NCI-H510A treated with DMSO at 0.1 percent for 48 hours (cell line): Measurements from ENCODE around the gene LEMD3.

Experiments
- DNase-seq: peaks from one replicate; lab custom pipeline; 2025; lab: John Stamatoyannopoulos, UW

The LEMD3 gene

GRCh38 chr12:65208964-65209654, 39.7 kb downstream of the LEMD3 start:
- no peak for DNase-seq

GRCh38 chr12:65209655-65210043, 40.3 kb downstream of the LEMD3 start:
- DNase-seq: no peak

DNA sequence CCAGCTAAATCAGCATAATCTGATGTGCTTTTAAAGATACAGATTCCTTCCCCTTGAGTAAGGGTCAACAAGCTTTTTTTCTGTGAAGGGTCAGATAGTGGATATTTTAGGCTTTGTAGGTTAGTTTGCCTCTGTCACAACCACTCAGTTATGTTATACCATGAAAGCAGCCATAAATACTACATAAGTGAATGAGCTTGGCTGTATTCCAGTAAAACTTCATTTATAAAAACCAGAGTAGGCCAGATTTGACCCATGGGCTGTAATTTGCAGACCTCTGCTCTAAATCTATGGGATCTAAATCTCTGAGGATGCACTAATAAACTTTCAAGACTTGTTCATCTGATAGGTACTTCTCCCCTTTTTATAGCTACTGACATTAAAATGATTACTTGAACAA, 47.7 kb downstream of the LEMD3 start:
- no peak for DNase-seq

- DNase-seq: no peak
These were observed 51.4 kb downstream of the LEMD3 start for GRCh38 chr12:65220761-65221160.

DNA sequence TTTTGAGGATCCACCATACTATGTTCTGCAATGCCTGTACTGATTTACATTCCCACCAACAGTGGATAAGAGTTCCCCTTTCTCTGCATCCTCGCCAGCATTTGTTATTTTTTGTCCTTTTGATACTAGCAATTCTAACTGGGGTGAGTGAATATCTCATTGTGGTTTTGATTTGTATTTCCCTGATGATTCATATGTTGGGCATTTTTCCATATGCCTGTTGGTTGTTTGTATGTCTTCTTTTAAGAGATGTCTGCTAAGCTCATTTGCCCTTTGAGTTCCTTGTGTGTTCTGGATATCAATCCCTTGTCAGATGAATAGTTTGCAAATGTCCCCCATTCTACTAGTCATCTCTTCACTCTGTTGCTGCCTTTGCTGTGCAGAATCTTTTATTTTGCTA, 60.1 kb downstream of the LEMD3 start:
- DNase-seq: no peak

GRCh38 chr12:65232476-65233077, 63.2 kb downstream of the LEMD3 start:
- peak; percentile 10 for DNase-seq

- DNase-seq: no peak
These were observed 67.8 kb downstream of the LEMD3 start for GRCh38 chr12:65237153-65237552.

DNA sequence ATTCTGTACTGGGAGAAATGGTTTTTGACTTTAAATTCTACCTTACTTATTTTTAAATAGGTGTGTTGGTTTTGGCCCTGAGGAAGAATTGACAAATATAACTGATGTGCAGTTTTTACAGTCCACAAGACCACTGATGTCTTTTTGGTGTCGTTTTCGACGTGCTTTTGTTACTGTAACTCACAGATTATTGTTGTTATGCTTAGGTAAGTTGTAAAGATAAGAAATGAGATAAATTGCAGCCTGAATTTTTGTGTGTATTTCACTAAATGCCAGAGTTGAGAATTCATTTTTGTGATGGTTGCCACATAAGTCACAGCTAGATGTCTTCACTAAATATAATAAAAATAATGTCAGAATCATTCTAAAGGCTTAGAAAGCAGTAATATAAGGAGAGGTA, 69.2 kb downstream of the LEMD3 start:
- no peak for DNase-seq

- DNase-seq: no peak
These were observed 79.6 kb downstream of the LEMD3 start for GRCh38 chr12:65248656-65249633.

GRCh38 chr12:65252515-65252914, 83.1 kb downstream of the LEMD3 start:
- DNase-seq: no peak

- no peak for DNase-seq
These were observed 88.6 kb downstream of the LEMD3 start for GRCh38 chr12:65257986-65258385.

- no peak for DNase-seq
These were observed 90.1 kb downstream of the LEMD3 start for GRCh38 chr12:65259501-65259900.

DNA sequence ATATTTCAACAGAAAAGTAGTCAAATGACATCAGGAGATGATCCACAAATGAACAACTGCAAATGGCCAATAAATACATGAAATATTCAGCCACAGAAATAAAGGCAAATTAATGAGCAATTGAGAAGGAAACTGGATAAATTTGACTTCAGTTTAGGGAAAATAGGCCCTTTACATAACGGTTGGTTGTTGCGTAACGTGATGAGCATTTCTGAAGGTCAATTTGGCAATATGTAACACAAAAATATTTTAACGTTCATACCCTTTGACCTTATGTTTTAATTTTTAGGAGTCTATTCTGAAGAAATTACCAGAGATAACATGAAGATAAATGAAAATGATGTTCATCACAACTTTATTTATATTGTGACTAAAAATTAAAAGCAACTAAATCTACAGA, 94.4 kb downstream of the LEMD3 start:
- DNase-seq: no peak

GRCh38 chr12:65266408-65266807, 97.0 kb downstream of the LEMD3 start:
- no peak for DNase-seq

DNA sequence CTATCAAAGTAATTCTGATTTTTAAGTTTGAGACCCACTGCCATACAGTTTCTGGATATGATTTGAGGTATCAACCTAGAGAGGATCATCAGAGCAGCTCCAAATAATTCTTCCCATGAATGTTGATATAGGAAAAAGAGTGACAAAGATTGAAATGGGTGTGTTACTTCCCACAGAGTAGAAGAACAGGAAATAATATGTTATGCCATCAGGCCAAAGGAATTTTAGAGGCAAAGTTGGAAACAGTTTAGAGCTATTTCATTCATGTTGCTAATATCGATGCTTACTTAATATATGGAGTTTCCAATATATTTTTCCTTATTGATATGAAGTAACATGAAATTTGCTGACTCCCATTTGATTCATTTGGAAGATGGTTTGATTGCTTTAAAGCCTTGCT, 100.2 kb downstream of the LEMD3 start:
- DNase-seq: no peak

DNA sequence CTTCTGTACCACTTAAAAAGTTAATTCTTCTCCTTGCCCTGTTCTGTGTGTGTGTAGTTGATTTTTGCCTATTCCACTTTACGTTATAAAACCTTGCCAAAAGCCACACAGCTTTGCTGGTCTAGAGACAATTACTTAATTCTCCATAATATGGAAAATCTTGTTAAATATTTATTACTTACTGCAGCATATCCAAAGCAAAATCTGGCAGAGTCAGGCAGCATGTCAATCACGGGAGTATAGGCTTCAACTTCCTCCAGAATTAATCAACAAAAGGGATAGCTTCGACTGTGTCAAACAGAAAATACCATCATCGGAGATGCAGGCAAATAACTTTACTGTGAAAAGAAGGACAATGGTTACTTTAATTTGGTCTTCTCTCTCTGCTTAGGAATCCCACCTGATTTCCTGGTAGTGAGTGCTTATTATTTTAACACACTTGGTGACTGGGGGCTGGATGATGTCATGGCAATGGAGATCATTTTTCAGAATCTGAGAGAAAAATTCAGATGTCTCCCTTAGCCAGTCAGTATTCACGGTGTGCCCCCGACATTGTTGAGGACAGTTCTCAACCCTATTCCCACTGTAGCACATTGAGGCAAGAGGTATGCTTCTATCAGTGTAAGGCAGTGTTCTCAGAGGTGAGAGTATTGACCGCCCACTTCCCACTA, 105.4 kb downstream of the LEMD3 start:
- no peak for DNase-seq

DNA sequence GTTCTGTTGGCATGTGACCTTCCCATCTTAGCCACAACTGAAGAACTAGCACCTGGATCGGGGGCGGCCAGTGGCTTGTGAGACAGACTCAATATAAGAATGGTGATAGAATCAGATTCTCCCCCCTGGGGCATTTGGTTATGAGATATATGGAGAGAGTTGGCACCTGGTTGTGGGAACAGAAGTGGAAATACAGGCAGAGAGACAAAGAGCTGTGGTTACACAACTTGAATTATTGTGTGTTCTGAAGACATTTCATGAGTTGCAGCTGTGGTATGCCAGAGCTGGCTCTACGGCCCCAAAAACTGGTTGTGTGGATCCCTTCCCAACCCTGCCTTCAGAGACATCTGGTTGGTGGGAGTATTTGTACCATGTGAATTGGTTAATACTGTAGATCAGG, 106.2 kb downstream of the LEMD3 start:
- DNase-seq: no peak

GRCh38 chr12:65276916-65277530, 107.6 kb downstream of the LEMD3 start:
- DNase-seq: no peak

GRCh38 chr12:65277994-65278575, 108.7 kb downstream of the LEMD3 start:
- no peak for DNase-seq

DNA sequence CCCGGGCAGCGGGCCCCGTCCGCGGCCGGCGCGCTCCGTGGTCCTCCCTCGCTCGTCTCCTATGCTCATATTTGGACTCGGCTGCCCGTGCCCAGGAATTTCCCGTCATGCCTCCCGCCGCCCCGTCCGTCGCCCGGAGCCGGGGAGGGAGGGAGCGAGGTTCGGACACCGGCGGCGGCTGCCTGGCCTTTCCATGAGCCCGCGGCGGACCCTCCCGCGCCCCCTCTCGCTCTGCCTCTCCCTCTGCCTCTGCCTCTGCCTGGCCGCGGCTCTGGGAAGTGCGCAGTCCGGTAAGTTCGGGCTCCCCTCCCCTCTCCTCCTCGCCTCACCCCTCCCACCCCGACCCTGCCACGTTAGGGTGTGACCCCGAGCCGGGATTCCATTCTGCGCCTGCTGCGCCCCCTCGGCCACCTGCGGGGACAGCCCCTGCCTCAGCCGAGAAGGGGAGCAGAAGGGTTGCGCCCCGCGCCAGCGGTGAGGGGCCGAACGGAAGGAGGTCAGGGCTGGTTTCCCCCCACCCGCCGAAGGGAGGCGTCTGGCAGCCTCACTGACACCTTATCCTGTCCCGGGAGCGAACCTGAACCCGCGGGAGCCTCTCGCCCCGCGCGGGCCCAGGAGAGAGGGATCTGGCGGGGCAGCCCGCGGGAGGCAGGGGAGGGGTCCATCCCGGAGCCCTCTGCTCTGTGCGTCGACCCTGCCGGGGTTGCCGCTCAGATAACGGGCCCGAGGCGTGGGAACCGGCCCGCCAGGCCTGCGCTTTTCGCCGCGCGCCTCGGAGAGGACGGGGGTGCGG, 109.4 kb downstream of the LEMD3 start, which contains the start of gene MSRB3:
MSRB3 (plus strand) TSS at position 108 of the 793 bp plus-strand sequence. CDS start 29,897 bp downstream, outside the sequence.
- no peak for DNase-seq
